HCEC 1CT (cell line): Measurements from ENCODE around the gene CALHM6.

Source experiments
- DNase-seq: peaks from one replicate; pipeline ENCODE4 v3.0.0-alpha.2; 2017

CALHM6 gene

GRCh38 chr6:116446399-116446798 lies 14.8 kb upstream of the CALHM6 start:
- DNase-seq = peak; percentile 47

- DNase-seq = no peak
Observed at GRCh38 chr6:116447052-116447451, 14.1 kb upstream of the CALHM6 start.

- DNase-seq = peak; percentile 93
Observed at GRCh38 chr6:116447496-116448011, 13.6 kb upstream of the CALHM6 start.

- DNase-seq = no peak
Observed at GRCh38 chr6:116449565-116449964, 11.6 kb upstream of the CALHM6 start.

GRCh38 chr6:116450185-116450710 lies 10.9 kb upstream of the CALHM6 start:
- DNase-seq = no peak

GRCh38 chr6:116450769-116451740 lies 10.1 kb upstream of the CALHM6 start:
- DNase-seq = no peak

GRCh38 chr6:116451916-116452315 lies 9.3 kb upstream of the CALHM6 start:
- DNase-seq = no peak

- no peak for DNase-seq
Observed at GRCh38 chr6:116452531-116452930, 8.6 kb upstream of the CALHM6 start.

- no peak for DNase-seq
Observed at GRCh38 chr6:116456106-116456505, 5.1 kb upstream of the CALHM6 start.

- no peak for DNase-seq
Observed at GRCh38 chr6:116456927-116457326, 4.2 kb upstream of the CALHM6 start.

GRCh38 chr6:116458264-116458663 lies 2.9 kb upstream of the CALHM6 start:
- no peak for DNase-seq

- DNase-seq = no peak
Observed at GRCh38 chr6:116459927-116460326, 1.2 kb upstream of the CALHM6 start.

GRCh38 chr6:116461932-116462885 lies 1.0 kb downstream of the CALHM6 start:
- no peak for DNase-seq

- DNase-seq = no peak
Observed at GRCh38 chr6:116463301-116463700, 2.1 kb downstream of the CALHM6 start.

GRCh38 chr6:116465246-116465645 lies 4.1 kb downstream of the CALHM6 start:
- no peak for DNase-seq

- DNase-seq = no peak
Observed at GRCh38 chr6:116467096-116467495, 5.9 kb downstream of the CALHM6 start.

GRCh38 chr6:116467514-116467913 lies 6.3 kb downstream of the CALHM6 start:
- no peak for DNase-seq

- no peak for DNase-seq
Observed at GRCh38 chr6:116468293-116468692, 7.1 kb downstream of the CALHM6 start.

GRCh38 chr6:116471531-116471930 lies 10.4 kb downstream of the CALHM6 start:
- DNase-seq = no peak

- no peak for DNase-seq
Observed at GRCh38 chr6:116472706-116473105, 11.5 kb downstream of the CALHM6 start.

GRCh38 chr6:116475141-116475540 lies 14.0 kb downstream of the CALHM6 start:
- DNase-seq = no peak

- DNase-seq = peak; percentile 36
Observed at GRCh38 chr6:116476002-116476678, 15.0 kb downstream of the CALHM6 start.
